ENCODE measurements around the gene GRPEL2.

GRPEL2 gene

GRCh38 chr5:149358294-149358651 lies 13.0 kb downstream of the GRPEL2 start:
- DNase-seq: no peak

GRCh38 chr5:149358868-149359495 lies 13.7 kb downstream of the GRPEL2 start:
- DNase-seq: no peak

GRCh38 chr5:149360272-149360671 lies 15.0 kb downstream of the GRPEL2 start:
- no peak for DNase-seq

- DNase-seq: no peak
Measured at GRCh38 chr5:149362541-149362940, 17.2 kb downstream of the GRPEL2 start.

GRCh38 chr5:149363358-149363757 lies 18.1 kb downstream of the GRPEL2 start:
- no peak for DNase-seq

- DNase-seq: no peak
Measured at GRCh38 chr5:149363936-149364335, 18.6 kb downstream of the GRPEL2 start.

- DNase-seq: no peak
Measured at GRCh38 chr5:149364719-149365118, 19.4 kb downstream of the GRPEL2 start.

- DNase-seq: no peak
Measured at GRCh38 chr5:149365418-149365817, 20.1 kb downstream of the GRPEL2 start.

- DNase-seq: no peak
Measured at GRCh38 chr5:149366169-149366729, 20.9 kb downstream of the GRPEL2 start.

GRCh38 chr5:149367249-149367971 lies 22.1 kb downstream of the GRPEL2 start:
- DNase-seq: peak; percentile 60

- no peak for DNase-seq
Measured at GRCh38 chr5:149367972-149368645, 22.8 kb downstream of the GRPEL2 start.

- DNase-seq: no peak
Measured at GRCh38 chr5:149370878-149371277, 25.6 kb downstream of the GRPEL2 start.

- no peak for DNase-seq
Measured at GRCh38 chr5:149371296-149371962, 26.1 kb downstream of the GRPEL2 start.

GRCh38 chr5:149372076-149372795 lies 26.9 kb downstream of the GRPEL2 start:
- DNase-seq: no peak

- no peak for DNase-seq
Measured at GRCh38 chr5:149372932-149373331, 27.6 kb downstream of the GRPEL2 start.

GRCh38 chr5:149374303-149374702 lies 29.0 kb downstream of the GRPEL2 start:
- no peak for DNase-seq

GRCh38 chr5:149374801-149375200 lies 29.5 kb downstream of the GRPEL2 start:
- DNase-seq: no peak

GRCh38 chr5:149375434-149375833 lies 30.1 kb downstream of the GRPEL2 start:
- DNase-seq: no peak

- DNase-seq: no peak
Measured at GRCh38 chr5:149376104-149376503, 30.8 kb downstream of the GRPEL2 start.

GRCh38 chr5:149376711-149377447 lies 31.6 kb downstream of the GRPEL2 start:
- DNase-seq: no peak

GRCh38 chr5:149378241-149378820 lies 33.0 kb downstream of the GRPEL2 start:
- DNase-seq: no peak

All from right hindlimb (tissue), 1 donor.